ENCODE data around the gene ALAD. TPM values are rescaled to one million over a fixed set of nuclear protein-coding genes. Genes with fewer than 3 reads are reported as not detected.

Gene ALAD
- total and polyA plus RNA-seq, 2 of the 8 experiments (the other 6 are each of a cell fraction or from before 2014, with no cell fraction given): 8.2 to 15.3 TPM

DNA sequence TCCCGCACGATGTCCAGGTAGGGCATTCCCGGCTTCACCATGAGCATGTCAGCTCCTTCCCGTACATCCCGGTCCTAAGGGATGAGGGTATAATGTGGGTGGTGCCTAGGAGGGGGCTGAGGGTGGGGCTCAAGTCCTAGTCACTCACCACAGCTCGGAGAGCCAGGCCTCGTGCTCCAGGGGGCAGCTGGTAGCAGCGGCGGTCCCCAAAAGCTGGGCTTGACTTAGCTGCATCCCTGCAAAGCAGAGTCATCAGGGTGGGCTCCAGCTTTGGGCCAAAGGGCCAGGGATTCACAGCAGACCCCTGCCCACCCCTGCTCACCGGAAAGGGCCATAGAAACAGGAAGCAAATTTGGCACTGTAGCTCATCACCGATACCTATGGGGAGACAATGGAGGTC is 11.6 kb downstream of the ALAD start (continued):
- TF ChIP-seq E2F6 (IDR thresholded peaks at IDR 0.05): no peak
- TF ChIP-seq, protein P1, sequence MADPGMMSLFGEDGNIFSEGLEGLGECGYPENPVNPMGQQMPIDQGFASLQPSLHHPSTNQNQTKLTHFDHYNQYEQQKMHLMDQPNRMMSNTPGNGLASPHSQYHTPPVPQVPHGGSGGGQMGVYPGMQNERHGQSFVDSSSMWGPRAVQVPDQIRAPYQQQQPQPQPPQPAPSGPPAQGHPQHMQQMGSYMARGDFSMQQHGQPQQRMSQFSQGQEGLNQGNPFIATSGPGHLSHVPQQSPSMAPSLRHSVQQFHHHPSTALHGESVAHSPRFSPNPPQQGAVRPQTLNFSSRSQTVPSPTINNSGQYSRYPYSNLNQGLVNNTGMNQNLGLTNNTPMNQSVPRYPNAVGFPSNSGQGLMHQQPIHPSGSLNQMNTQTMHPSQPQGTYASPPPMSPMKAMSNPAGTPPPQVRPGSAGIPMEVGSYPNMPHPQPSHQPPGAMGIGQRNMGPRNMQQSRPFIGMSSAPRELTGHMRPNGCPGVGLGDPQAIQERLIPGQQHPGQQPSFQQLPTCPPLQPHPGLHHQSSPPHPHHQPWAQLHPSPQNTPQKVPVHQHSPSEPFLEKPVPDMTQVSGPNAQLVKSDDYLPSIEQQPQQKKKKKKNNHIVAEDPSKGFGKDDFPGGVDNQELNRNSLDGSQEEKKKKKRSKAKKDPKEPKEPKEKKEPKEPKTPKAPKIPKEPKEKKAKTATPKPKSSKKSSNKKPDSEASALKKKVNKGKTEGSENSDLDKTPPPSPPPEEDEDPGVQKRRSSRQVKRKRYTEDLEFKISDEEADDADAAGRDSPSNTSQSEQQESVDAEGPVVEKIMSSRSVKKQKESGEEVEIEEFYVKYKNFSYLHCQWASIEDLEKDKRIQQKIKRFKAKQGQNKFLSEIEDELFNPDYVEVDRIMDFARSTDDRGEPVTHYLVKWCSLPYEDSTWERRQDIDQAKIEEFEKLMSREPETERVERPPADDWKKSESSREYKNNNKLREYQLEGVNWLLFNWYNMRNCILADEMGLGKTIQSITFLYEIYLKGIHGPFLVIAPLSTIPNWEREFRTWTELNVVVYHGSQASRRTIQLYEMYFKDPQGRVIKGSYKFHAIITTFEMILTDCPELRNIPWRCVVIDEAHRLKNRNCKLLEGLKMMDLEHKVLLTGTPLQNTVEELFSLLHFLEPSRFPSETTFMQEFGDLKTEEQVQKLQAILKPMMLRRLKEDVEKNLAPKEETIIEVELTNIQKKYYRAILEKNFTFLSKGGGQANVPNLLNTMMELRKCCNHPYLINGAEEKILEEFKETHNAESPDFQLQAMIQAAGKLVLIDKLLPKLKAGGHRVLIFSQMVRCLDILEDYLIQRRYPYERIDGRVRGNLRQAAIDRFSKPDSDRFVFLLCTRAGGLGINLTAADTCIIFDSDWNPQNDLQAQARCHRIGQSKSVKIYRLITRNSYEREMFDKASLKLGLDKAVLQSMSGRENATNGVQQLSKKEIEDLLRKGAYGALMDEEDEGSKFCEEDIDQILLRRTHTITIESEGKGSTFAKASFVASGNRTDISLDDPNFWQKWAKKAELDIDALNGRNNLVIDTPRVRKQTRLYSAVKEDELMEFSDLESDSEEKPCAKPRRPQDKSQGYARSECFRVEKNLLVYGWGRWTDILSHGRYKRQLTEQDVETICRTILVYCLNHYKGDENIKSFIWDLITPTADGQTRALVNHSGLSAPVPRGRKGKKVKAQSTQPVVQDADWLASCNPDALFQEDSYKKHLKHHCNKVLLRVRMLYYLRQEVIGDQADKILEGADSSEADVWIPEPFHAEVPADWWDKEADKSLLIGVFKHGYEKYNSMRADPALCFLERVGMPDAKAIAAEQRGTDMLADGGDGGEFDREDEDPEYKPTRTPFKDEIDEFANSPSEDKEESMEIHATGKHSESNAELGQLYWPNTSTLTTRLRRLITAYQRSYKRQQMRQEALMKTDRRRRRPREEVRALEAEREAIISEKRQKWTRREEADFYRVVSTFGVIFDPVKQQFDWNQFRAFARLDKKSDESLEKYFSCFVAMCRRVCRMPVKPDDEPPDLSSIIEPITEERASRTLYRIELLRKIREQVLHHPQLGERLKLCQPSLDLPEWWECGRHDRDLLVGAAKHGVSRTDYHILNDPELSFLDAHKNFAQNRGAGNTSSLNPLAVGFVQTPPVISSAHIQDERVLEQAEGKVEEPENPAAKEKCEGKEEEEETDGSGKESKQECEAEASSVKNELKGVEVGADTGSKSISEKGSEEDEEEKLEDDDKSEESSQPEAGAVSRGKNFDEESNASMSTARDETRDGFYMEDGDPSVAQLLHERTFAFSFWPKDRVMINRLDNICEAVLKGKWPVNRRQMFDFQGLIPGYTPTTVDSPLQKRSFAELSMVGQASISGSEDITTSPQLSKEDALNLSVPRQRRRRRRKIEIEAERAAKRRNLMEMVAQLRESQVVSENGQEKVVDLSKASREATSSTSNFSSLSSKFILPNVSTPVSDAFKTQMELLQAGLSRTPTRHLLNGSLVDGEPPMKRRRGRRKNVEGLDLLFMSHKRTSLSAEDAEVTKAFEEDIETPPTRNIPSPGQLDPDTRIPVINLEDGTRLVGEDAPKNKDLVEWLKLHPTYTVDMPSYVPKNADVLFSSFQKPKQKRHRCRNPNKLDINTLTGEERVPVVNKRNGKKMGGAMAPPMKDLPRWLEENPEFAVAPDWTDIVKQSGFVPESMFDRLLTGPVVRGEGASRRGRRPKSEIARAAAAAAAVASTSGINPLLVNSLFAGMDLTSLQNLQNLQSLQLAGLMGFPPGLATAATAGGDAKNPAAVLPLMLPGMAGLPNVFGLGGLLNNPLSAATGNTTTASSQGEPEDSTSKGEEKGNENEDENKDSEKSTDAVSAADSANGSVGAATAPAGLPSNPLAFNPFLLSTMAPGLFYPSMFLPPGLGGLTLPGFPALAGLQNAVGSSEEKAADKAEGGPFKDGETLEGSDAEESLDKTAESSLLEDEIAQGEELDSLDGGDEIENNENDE (IDR thresholded peaks at IDR 0.05; ENCODE audit: insufficient replicate concordance, low read length): no peak
- no peak for TF ChIP-seq KDM4A (IDR thresholded peaks at IDR 0.05; ENCODE audit: low read depth, low read length, severe bottlenecking)

Data from H1 (cell line).